ENCODE results near the gene ZNF165.
"Not testable (repeated sequence)": the region's sequence is repeated elsewhere in the genome, so short reads cannot be mapped to it uniquely, and the experiment has no call there.

The ZNF165 gene

GRCh38 chr6:28122283-28122682 is 41.9 kb downstream of the ZNF165 start:
- not testable (repeated sequence) for DNase-seq

GRCh38 chr6:28124350-28124970 is 44.1 kb downstream of the ZNF165 start, which contains the start of gene ZSCAN16:
Gene ZSCAN16, plus strand, starts transcription at chr6:28124609. Its CDS starts 835 bp downstream, at chr6:28125444.
- peak; percentile 74 to 80 for DNase-seq

GRCh38 chr6:28124971-28125353 is 44.6 kb downstream of the ZNF165 start:
- DNase-seq = no peak

- DNase-seq = no peak
Measured at GRCh38 chr6:28125401-28125800, 45.0 kb downstream of the ZNF165 start.

GRCh38 chr6:28134015-28134414 is 53.6 kb downstream of the ZNF165 start:
- DNase-seq = peak in 1 of 2 experiments; percentile 27

GRCh38 chr6:28134716-28135115 is 54.3 kb downstream of the ZNF165 start:
- DNase-seq = no peak

GRCh38 chr6:28135393-28135792 is 55.0 kb downstream of the ZNF165 start:
- no peak for DNase-seq

GRCh38 chr6:28136585-28137504 is 56.5 kb downstream of the ZNF165 start:
- peak; percentile 79 to 87 for DNase-seq

GRCh38 chr6:28137505-28137981 is 57.2 kb downstream of the ZNF165 start:
- DNase-seq = peak; percentile 23 to 38

All from activated CD4-positive, alpha-beta T cell treated with anti-CD3 and anti-CD28 coated beads, Interleukin-2, amount 50 U/mL, for 48 hours (primary cell).